ENCODE measurements around the gene LASP1. TPM values are rescaled to one million over a fixed set of nuclear protein-coding genes. Genes with fewer than 3 reads are reported as not detected.
"Not testable (repeated sequence)": the region's sequence is repeated elsewhere in the genome, so short reads cannot be mapped to it uniquely, and the experiment has no call there.

LASP1 gene
- total and polyA plus RNA-seq, 2 experiments from 2014 or later: 198 to 250 TPM

DNA sequence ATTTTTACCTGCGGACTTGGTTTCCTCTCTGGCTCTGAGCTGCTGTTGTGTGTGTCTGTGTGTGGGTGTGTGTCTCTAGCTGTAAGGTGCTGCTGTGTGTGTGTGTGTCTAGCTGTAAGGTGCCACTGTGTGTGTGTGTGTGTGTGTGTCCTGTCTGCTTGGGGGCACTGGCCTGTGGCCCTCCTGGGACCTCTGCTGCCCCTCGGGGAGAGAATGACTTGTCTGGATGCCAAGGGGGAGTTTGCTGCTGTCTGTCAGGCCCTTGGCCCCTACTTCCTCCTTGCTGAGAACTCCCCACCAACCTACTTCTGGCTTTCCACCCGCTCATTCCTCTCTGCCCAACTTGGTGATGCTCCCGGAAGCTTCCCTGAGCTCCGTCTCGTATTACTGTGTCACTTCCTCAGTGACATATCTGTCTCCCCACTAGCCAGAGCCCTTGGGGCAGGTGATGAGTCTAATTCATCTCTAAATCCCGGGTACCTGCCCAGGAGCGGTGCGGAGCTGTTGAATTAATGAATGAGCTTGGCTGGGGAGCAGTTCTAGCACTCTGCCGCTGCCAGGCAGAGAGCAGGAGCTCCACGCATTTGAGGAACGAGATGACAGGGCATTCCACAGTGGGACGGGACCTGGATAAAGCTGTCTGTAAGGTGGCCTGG, 52.0 kb downstream of the LASP1 start:
- in situ Hi-C loops (cut with MboI): no loop called here
- DNase-seq: peak; percentile 21
- Histone ChIP-seq H3K9me2 (ENCODE audit: insufficient read depth) (no peaks in the 10 kb centered on the region), H2AFZ (no peak overlapping the region), H3K79me2 (ENCODE audit: insufficient read depth) (0 out of 2 replicates have a peak, but pooled peaks cover 5% of the 10 kb centered on the region), H3K27me3 (replicated peaks; ENCODE audit: insufficient read depth) (no peaks in the 10 kb centered on the region), H3F3A (ENCODE audit: insufficient read depth) (peaks cover 66% of the 10 kb centered on the region), H3K4me3 (no peak overlapping the region), H3K27ac (no peak overlapping the region), H3K36me3 (ENCODE audit: low read depth) (peaks cover 29% of the 10 kb centered on the region; the same call in 1 of the 2 replicates), H3K4me2 (ENCODE audit: unreplicated experiment) (no peak overlapping the region), H3K9me3 (ENCODE audit: low read depth) (no peaks in the 10 kb centered on the region), H3K9ac (no peak overlapping the region), H4K20me1 (ENCODE audit: insufficient read depth) (no peaks in the 10 kb centered on the region), H3K4me1 (ENCODE audit: insufficient read depth) (no peaks in the 10 kb centered on the region)
- TF ChIP-seq EZH2phosphoT487 (IDR thresholded peaks at IDR 0.05; ENCODE audit: insufficient read depth, low read depth) (no peak), EZH2 (IDR thresholded peaks at IDR 0.05; ENCODE audit: insufficient read depth, poor library complexity, severe bottlenecking) (no peak)
- 59 to 61% methylated on average over 13 of the region's 13 CpGs for WGBS, 2 experiments (ENCODE audit: low coverage in 1 of 2, low lambda C conversion rate in 2 of 2, missing lambda C conversion rate in 2 of 2)

DNA sequence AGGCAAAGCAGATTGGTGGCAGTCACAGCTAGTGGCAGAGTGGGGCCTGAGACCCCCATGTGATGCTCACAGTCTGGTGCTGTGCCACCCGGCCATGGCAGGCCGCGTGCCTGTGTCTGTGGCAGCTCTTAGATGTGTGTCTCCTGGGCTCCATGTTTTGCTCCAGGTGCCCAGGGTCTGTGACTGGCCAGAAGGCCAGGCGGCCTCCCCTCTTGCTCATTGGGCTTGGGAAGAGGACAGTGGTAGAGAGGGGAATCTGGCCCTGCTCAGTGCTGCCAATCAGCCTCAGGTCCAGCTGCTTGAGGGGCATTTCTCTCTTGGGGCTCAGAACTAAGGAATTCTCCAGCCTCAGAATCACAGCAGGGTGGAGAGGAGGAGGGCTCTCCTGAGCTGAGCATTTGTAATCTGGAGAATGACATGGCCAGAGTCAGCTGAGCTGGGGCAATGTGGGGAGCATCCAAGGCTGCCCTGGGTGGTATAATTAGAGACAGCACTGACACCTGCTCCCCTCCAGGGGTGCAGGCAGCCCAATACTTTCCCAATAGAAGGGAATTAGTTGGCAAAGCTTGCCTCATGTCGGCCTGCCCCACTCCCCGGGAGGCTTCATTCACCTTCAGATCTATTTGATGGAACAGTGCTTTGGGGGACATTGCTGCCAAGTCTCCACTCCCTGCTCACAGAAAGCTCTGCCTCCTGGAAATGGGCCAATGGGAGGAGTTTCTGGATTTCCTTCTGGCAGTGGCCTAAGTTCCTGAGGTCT, 52.9 kb downstream of the LASP1 start:
- Histone ChIP-seq H3K9me3 (ENCODE audit: low read depth) (no peaks in the 10 kb centered on the region), H3K4me3 (no peak overlapping the region), H3K4me1 (ENCODE audit: insufficient read depth) (no peaks in the 10 kb centered on the region), H3K27me3 (replicated peaks; ENCODE audit: insufficient read depth) (no peaks in the 10 kb centered on the region), H3K27ac (no peak overlapping the region), H3K4me2 (ENCODE audit: unreplicated experiment) (no peak overlapping the region), H3K79me2 (ENCODE audit: insufficient read depth) (no peaks in the 10 kb centered on the region), H4K20me1 (ENCODE audit: insufficient read depth) (no peaks in the 10 kb centered on the region), H3F3A (ENCODE audit: insufficient read depth) (peaks cover 59% of the 10 kb centered on the region), H3K9me2 (ENCODE audit: insufficient read depth) (no peaks in the 10 kb centered on the region), H3K9ac (no peak overlapping the region), H3K36me3 (ENCODE audit: low read depth) (peaks cover 28% of the 10 kb centered on the region; the same call in 1 of the 2 replicates), H2AFZ (no peak overlapping the region)
- TF ChIP-seq EZH2 (IDR thresholded peaks at IDR 0.05; ENCODE audit: insufficient read depth, poor library complexity, severe bottlenecking) (no peak), EZH2phosphoT487 (IDR thresholded peaks at IDR 0.05; ENCODE audit: insufficient read depth, low read depth) (no peak)
- in situ Hi-C loops (cut with MboI): no loop called here
- DNase-seq: peak; percentile 54
- 64 to 66% methylated on average over 6 of the region's 6 CpGs for WGBS, 2 experiments (ENCODE audit: low coverage in 1 of 2, low lambda C conversion rate in 2 of 2, missing lambda C conversion rate in 2 of 2)

GRCh38 chr17:38925263-38925995, 55.6 kb downstream of the LASP1 start, which contains the start of gene LASP1NB:
Gene LASP1NB, plus strand, starts transcription at chr17:38925614.
- H3K4me1 ChIP-seq (ENCODE audit: insufficient read depth): no peaks in the 10 kb centered on the region
- in situ Hi-C loops (cut with MboI): no loop called here
- H3K27ac ChIP-seq: no peak within 1 kb of the TSS
- peak; percentile 44 for DNase-seq
- 67 to 69% methylated on average over 14 of the region's 14 CpGs for WGBS, 2 experiments (ENCODE audit: low coverage in 1 of 2, low lambda C conversion rate in 2 of 2, missing lambda C conversion rate in 2 of 2)
- no peak within 1 kb of the TSS for H3K9ac ChIP-seq
- H4K20me1 ChIP-seq (ENCODE audit: insufficient read depth): no peaks in the 10 kb centered on the region
- H3F3A ChIP-seq (ENCODE audit: insufficient read depth): peaks cover 56% of the 10 kb centered on the region
- TF ChIP-seq EZH2 (IDR thresholded peaks at IDR 0.05; ENCODE audit: insufficient read depth, poor library complexity, severe bottlenecking) (no peak), EZH2phosphoT487 (IDR thresholded peaks at IDR 0.05; ENCODE audit: insufficient read depth, low read depth) (no peak)
- H3K4me3 ChIP-seq: no peak within 1 kb of the TSS
- no peaks in the 10 kb centered on the region for H3K9me3 ChIP-seq (ENCODE audit: low read depth)
- H3K27me3 ChIP-seq (replicated peaks; ENCODE audit: insufficient read depth): no peaks in the 10 kb centered on the region
- H3K9me2 ChIP-seq (ENCODE audit: insufficient read depth): no peaks in the 10 kb centered on the region
- no peaks in the 10 kb centered on the region for H3K79me2 ChIP-seq (ENCODE audit: insufficient read depth)
- no peak within 1 kb of the TSS for H3K4me2 ChIP-seq (ENCODE audit: unreplicated experiment)
- no peak within 1 kb of the TSS for H2AFZ ChIP-seq
- peaks cover 10% of the 10 kb centered on the region; the same call in 1 of the 2 replicates for H3K36me3 ChIP-seq (ENCODE audit: low read depth)

- Histone ChIP-seq H3K4me1 (ENCODE audit: insufficient read depth) (no peaks in the 10 kb centered on the region), H2AFZ (no peak overlapping the region), H3K27me3 (replicated peaks; ENCODE audit: insufficient read depth) (no peaks in the 10 kb centered on the region), H4K20me1 (ENCODE audit: insufficient read depth) (no peaks in the 10 kb centered on the region), H3K36me3 (ENCODE audit: low read depth) (peaks cover 1% of the 10 kb centered on the region; the same call in 1 of the 2 replicates), H3K27ac (no peak overlapping the region), H3F3A (ENCODE audit: insufficient read depth) (peaks cover 46% of the 10 kb centered on the region), H3K9me3 (ENCODE audit: low read depth) (no peaks in the 10 kb centered on the region), H3K4me3 (no peak overlapping the region), H3K79me2 (ENCODE audit: insufficient read depth) (no peaks in the 10 kb centered on the region), H3K9me2 (ENCODE audit: insufficient read depth) (no peaks in the 10 kb centered on the region), H3K4me2 (ENCODE audit: unreplicated experiment) (no peak overlapping the region), H3K9ac (no peak overlapping the region)
- in situ Hi-C loops (cut with MboI): no loop called here
- TF ChIP-seq EZH2phosphoT487 (IDR thresholded peaks at IDR 0.05; ENCODE audit: insufficient read depth, low read depth) (no peak), EZH2 (IDR thresholded peaks at IDR 0.05; ENCODE audit: insufficient read depth, poor library complexity, severe bottlenecking) (no peak)
- WGBS, 2 experiments (ENCODE audit: low coverage in 1 of 2, low lambda C conversion rate in 2 of 2, missing lambda C conversion rate in 2 of 2): 33 to 43% methylated on average over 2 of the region's 2 CpGs
- DNase-seq: no peak
Measured at GRCh38 chr17:38926293-38927070, 56.6 kb downstream of the LASP1 start.

DNA sequence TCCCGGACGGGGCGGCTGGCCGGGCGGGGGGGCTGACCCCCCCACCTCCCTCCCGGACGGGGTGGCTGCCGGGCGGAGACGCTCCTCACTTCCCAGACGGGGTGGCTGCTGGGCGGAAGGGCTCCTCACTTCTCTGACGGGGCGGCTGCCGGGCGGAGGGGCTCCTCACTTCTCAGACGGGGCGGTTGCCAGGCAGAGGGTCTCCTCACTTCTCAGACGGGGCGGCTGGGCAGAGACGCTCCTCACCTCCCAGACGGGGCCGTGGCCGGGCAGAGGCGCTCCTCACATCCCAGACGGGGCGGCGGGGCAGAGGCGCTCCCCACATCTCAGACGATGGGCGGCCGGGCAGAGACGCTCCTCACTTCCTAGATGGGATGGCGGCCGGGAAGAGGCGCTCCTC, 60.9 kb downstream of the LASP1 start:
- in situ Hi-C loops (cut with MboI); H3K27ac ChIP-seq; H2AFZ ChIP-seq; H3K4me2 ChIP-seq (ENCODE audit: unreplicated experiment); H3K79me2 ChIP-seq (ENCODE audit: insufficient read depth); H3K36me3 ChIP-seq (ENCODE audit: low read depth); H3K4me3 ChIP-seq; H3K27me3 ChIP-seq (replicated peaks; ENCODE audit: insufficient read depth); H3K9me3 ChIP-seq (ENCODE audit: low read depth); H3K9me2 ChIP-seq (ENCODE audit: insufficient read depth); H4K20me1 ChIP-seq (ENCODE audit: insufficient read depth); DNase-seq; H3K9ac ChIP-seq; H3K4me1 ChIP-seq (ENCODE audit: insufficient read depth): not testable (repeated sequence)
- peaks cover 11% of the 10 kb centered on the region for H3F3A ChIP-seq (ENCODE audit: insufficient read depth)
- 83% methylated on average over 31 of the region's 36 CpGs; no CpG with 5 or more reads in 1 of the 2 experiments for WGBS, 2 experiments (ENCODE audit: low coverage in 1 of 2, low lambda C conversion rate in 2 of 2, missing lambda C conversion rate in 2 of 2)

- in situ Hi-C loops (cut with MboI); H3K9ac ChIP-seq: not testable (repeated sequence)
Measured at GRCh38 chr17:38933962-38934361, 64.1 kb downstream of the LASP1 start.

More at GRCh38 chr17:38933962-38934361, 64.1 kb downstream of the LASP1 start:
- not testable (repeated sequence) for H3K27ac ChIP-seq; H3K27me3 ChIP-seq (replicated peaks; ENCODE audit: insufficient read depth); H3K36me3 ChIP-seq (ENCODE audit: low read depth); H3F3A ChIP-seq (ENCODE audit: insufficient read depth); H3K9me3 ChIP-seq (ENCODE audit: low read depth); H3K79me2 ChIP-seq (ENCODE audit: insufficient read depth); H4K20me1 ChIP-seq (ENCODE audit: insufficient read depth); H3K4me3 ChIP-seq; DNase-seq; H3K4me2 ChIP-seq (ENCODE audit: unreplicated experiment); H3K9me2 ChIP-seq (ENCODE audit: insufficient read depth); H3K4me1 ChIP-seq (ENCODE audit: insufficient read depth); H2AFZ ChIP-seq
- WGBS, 2 experiments (ENCODE audit: low coverage in 1 of 2, low lambda C conversion rate in 2 of 2, missing lambda C conversion rate in 2 of 2): 75 to 83% methylated on average over 6 to 9 of the region's 9 CpGs

Data from GM23248 (cell line).